NAMALWA (cell line): Measurements from ENCODE around the gene PSPH.
"Not testable (repeated sequence)": the region's sequence is repeated elsewhere in the genome, so short reads cannot be mapped to it uniquely, and the experiment has no call there.

Experiments used
- DNase-seq: peaks from one replicate; pipeline ENCODE4 v3.0.0-alpha.2; 2015; ENCODE audit warnings: low spot score

The PSPH gene

DNA sequence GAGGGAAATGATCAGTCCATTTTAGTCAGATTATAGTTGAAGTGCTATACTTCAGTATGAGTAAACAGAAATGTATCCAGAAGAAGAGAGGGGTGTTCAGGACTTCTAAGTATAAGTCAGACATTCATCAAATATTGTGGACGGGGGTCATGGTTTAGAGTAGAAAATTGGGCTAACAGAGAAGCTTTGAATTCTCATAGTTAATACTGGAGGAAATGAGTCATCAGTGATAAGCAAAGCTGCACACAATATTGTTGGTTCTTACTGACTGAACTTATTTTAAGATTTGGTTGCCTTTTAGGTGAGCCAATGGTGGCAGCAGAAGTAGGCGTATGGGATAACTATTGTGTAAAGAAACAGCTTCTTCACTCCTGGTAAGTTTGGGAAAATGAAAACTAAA, 11.1 kb upstream of the PSPH start:
- no peak for DNase-seq

DNA sequence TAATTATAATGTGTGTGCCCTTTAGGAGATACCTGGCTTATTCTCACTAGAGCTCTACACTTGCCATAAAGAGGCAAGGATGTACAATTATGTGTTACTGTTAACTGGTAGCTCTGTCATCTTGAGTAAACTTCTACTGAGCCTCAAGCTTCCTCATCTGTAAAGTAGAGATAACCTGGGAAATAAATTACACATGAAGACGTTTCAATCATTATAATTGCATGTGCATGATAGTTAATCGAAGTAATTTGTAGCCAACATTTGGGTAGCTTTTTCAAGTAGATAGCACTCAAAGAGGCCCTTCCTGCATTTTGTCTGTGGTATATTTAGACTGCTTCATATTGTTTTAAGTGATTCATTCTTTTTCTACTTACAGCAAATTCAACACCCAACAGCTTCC, 2.7 kb upstream of the PSPH start:
- DNase-seq: no peak

DNA sequence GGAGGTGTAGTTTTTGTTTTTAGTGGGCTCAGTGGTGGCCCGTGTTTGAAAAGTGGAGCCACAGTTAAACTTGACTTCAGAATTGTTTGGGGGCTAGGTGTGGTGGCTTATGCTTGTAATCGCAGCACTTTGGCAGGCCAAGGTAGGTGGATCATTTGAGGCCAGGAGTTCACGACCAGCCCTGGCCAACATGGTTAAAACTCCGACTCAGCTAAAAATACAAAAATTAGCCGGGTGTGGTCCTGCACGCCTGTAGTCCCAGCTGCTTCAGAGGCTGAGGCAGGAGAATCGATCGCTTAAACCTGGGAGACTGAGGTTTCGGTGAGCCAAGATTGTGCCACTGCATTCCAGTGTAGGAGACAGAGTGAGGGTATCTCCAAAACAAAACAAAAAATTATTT, 2.1 kb upstream of the PSPH start:
- no peak for DNase-seq

DNA sequence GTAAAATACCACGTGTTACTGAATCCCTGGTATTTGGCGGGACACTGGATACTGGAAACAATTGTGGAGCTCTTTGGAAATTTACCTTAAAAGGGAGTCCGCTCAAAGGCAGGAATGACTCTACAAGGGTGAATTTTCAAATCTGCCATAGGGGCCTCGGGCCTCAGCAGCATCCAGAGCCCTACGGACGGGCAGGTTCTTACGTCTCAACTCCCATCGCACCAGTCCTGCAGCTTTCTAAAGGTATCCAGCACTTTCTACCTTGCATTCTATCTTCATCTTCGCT, 248 bp downstream of the PSPH start:
- no peak for DNase-seq

DNA sequence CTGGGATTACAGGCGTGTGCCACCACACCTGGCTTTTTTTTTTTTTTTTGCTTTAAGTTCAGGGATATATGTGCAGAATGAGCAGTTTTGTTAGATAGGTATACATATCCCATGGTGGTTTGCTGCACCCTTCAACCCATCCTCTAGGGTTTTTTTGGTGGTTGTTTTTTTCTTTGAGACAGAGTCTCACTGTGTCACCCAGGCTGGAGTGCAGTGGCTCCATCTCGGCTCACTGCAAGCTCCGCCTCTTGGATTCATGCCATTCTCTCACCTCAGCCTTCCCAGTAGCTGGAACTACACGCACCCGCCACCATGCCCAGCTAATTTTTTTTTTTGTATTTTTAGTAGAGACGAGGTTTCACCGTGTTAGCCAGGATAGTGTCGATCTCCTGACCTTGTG, 2.5 kb downstream of the PSPH start:
- DNase-seq: not testable (repeated sequence)

DNA sequence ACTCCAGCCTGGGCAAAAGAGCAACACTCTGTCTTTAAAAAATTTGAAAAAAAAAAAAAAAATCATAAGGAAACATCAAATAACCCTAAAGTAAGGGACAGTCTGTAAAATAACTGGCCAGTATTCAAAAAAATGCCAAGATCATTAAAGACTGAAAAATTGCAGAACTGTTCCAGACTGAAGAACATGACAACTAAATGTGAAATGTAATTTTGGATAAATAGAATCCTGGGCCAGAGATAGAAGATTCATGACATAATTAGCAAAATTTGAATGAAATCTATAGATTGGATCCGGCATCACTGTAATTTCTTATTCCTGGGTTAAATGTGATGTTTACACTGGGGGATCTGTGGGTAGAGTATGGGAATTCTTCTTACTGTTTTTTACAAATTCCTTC, 3.0 kb downstream of the PSPH start:
- no peak for DNase-seq

DNA sequence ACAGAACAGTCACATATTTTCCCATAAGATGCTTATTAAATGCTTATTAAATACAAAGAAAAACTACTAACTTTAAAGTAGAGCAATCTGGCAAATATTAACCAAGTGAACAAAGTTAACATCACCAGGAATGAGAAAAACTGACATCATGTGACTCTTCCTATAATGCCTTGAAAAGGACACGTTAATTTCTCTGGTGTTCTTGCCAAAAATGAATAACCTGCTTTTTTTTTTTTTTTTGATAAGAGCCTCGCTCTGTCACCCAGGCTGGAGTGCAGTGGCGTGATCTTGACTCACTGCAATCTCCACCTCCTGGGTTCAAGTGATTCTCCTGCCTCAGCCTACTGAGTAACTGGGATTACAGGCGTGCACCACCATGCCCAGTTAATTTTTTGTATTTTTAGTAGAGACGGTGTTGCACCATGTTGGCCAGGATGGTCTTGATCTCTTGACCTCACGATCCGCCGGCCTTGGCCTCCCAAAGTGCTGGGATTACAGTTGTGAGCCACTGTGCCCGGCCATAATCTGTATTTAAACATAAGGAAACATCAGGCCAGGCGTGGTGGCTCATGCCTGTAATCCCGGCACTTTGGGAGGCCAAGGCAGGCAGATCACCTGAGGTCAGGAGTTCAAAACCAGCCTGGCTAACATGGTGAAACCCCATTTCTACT, 3.7 kb downstream of the PSPH start:
- DNase-seq: not testable (repeated sequence)

DNA sequence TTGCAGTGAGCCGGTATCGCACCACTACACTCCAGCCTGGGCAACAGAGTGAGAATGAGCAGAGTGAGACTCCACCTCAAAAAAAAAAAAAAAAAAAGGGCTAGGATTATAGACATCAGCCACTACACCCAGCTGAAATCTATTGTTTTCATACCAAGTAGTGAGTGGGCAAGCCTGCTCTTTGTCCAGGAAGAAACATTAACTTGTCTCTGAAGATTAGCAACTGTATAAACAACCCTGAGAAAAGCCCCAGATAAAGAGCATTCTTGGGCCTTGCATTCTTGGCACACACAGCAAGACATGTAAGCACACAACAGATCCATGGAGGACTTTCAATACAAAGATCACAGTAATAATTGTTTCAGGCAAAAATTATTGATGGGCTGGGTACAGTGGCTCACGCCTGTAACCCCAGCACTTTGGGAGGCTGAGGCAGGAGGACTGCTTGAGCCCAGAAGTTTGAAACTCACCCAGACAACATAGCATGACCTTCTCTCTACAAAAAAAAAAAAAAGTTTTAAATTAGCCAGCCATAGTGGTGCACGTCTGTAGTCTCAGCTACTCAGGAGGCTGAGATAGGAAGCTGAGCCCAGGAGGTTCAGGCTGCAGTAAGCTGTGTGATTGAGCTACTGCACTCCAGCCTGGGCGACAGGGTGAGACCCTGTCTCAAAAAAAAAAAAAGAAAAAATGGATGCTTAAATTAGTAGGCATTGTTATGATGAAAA, 4.4 kb downstream of the PSPH start:
- DNase-seq: no peak

DNA sequence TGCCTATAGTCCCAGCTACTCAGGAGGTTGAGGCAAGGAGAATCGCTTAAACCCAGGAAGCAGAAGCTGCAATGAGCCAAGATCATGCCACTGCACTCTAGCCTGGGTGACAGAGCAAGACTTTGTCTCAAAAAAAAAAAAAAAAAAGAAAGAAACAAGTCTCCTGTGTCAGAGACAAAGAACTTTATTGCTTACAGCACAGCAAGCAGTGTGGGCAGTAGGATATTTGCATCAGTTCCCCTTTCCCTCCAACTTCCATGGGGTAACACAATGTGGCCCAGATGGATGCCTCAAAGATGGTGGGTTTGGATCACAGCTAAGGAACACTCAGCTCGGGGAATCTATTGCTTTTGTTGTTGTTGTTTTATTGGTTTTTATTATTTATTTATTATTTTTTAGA, 5.5 kb downstream of the PSPH start:
- not testable (repeated sequence) for DNase-seq

DNA sequence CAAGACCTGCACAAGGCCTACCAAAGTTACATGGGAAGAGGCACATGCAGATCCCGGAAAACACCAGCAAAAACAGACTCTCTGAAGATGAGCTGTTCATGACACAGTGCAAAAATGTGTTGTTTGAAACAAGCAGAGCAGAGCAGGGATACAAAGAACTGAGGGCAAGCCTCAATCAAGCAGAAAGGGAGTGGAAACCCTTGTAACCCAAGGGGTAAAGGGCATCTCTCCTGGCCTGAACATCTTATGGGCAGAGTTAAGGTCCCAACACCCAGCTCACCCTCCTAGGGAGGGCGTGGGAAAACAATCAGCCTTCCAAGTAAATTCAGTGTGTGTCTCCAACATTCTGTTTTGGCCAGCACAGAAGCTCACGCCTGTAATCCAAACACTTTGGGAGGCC, 10.5 kb downstream of the PSPH start:
- no peak for DNase-seq

DNA sequence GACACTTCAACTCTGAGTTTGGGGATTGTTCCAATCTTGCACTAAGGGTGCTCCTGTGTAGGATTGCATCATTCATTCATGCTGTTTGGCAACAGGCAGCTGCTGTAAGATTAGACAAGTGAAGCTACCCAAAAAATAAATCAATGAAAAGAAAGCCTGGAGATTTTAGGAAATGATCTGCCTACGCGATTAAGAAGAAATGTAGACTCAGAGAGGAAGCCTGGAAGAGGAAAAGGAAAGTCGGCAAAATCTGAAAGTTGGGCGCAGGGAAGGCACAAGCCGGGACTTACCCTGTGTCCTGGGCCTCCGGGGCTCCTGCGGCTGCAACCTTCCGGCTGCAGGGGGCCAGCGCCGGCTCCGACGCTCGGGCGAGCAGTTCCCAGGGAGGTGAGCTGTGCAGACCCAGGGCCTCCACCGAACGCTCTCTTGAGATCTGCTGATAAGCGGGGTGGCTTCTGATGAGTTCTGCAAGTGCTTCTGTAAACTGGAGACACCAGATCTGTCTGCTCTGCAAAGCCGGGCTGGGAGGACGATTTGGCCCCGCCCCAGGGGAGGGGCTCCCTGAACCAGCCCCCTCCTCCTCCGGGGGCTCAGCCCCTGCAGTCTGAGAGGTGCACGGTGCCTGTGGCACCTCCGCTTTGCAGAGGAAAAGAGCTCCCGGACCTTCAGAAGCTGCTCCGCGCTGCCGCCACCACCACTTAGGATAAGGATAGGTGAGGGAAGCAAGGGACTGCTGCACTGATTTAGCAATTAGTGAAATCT, 17.4 kb downstream of the PSPH start:
- DNase-seq: peak; percentile 96

DNA sequence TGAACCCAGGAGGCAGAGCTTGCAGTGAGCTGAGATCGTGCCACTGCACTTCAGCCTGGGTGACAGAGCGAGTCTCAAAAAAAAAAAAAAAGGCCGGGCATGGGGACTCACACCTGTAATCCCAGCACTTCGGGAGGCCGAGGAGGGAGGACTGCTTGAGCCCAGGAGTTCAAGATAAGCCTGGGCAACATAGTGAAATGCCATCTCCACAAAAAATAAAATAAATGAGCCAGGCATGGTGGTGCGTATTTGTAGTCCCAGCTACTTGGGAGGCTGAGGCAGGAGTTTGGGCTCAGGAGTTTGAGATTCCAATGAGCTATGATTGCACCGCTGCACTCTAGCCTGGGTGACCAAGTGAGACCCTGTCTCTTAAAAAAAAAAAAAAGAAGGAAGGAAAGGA, 18.7 kb downstream of the PSPH start:
- DNase-seq: not testable (repeated sequence)

DNA sequence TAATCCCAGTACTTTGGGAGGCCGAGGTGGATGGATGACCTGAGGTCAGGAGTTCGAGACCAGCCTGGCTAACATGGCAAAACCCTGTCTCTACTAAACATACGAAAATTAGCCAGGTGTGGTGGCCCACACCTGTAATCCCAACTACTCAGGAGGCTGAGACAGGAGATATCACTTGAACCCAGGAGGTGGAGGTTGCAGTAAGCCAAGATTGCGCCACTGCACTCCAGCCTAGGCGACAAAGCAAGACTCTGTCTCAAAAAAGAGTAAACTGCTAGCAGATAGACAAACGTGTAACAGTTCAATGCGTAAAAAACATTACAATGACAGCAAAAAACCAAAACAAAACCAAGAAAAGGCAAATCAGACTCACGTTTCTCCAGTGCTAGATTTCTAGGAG, 19.7 kb downstream of the PSPH start:
- not testable (repeated sequence) for DNase-seq

DNA sequence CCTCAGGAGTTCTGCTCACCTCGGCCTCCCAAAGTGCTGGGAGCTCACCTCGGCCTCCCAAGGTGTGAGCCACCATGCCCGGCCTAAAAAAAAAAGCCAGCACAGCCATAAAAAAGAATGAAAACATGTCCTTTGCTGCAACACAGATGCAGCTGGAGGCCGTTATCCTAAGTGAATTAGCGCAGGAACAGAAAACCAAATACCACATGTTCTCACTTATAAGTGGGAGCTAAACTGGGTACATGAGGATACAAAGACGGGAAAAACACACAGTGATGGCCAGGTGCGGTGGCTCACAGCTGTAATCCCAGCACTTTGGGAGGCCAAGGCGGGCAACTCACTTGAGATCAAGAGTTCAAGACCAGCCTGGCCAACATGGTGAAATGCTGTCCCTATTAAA, 20.9 kb downstream of the PSPH start:
- DNase-seq: no peak

DNA sequence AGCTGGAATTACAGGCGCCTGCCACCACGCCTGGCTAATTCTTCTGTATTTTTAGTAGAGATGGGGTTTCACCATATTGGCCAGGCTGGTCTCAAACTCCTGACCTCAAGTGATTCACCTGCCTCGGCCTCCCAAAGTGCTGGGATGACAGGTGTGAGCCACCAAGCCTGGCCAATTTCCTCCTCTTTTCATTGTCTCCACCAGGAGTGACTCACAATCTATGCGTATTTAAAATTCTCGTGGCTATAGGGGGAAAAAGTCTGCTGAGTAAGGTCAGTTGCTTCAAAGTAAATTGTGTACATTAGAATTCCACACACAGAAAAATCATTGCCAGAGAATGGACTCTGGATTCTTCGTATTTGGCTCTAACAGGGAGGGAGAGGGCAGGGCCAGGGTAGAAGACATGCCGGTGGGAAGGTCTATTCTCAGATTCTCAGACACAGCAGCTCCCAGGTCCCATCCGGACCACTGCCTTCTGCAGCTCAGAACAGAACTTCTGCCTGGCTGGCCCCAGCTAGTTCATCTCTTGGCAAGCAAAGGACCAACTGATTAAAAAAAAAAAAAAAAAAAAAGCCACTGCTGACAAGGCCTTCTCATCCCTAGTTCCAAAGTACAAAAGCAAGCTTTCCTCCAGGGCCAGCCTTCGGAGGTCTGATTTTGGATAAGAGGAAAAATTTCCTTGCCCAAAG, 22.2 kb downstream of the PSPH start:
- DNase-seq: no peak

DNA sequence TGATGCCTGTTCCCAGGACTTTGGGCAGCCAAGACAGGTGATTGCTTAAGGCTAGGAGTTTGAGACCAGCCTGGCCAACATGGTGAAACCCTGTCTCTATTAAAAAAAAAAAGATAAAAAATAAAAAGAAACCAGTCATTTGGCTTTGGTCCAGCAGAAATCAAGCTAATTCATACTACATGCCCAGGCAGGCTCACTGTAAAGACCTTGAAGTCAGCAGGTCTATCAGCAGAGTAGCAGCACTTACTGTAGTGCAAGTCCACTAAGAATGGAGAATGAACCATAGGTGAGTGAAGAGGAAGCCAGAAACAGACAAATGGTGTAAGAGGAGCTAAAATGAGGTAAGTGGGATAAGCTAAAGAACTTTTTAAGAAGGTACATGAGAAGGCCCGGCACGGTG, 24.7 kb downstream of the PSPH start:
- no peak for DNase-seq

DNA sequence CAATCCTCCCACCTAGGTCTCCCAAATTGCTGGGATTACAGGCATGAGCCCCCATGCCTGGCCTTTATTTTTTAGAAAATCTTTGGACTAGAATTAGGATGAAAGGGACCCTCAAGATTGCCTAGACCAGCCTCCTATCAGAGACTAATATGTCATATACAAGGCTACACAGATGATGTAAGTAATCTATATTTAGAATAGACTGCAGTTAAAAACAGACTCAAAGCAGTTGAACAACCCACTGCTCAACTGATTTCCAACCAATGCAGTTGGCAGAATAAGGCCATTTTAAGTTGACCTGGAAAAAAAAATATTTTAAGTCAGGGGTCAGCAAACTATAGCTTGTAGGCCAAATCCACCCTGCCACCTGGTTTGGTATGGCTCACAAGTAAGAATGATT, 27.7 kb downstream of the PSPH start:
- DNase-seq: peak; percentile 23

DNA sequence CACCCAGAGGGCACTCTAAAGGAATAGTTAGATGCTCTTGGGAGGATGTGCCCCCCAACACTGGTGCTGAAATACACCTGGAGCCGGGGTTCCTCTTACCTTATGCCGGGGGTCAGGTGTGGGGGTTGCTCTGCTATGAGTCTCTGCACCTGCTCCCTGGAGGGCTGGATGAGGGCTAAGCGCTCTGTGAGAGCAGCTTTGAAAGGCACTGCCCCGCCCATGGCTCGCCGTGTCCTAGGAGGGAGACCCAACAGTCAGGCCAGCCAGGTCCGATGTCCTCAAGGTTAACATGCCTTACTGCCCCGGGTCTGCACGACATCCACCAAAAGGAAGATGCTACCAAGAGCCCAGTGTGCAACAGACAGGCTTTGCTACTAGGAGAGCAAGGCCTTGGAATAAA, 31.7 kb downstream of the PSPH start:
- no peak for DNase-seq

DNA sequence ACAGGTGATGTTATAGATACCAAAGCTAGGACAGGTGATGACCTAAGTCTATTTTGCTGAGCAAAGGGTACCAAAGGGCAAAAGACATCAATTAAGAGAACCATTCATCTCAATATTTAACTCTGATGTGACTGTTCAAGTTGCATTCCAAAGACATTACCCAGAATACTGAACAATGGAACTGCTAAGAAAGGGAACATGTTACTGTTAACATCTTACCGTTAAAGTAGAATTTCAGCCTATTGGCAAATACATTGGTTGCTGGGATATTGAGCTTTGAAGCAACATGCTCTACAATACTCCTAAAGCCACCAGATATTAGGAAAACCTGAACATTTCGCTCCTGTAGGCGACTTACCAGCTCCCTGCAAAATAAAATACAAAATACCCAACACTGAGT, 34.2 kb downstream of the PSPH start:
- DNase-seq: not testable (repeated sequence)

DNA sequence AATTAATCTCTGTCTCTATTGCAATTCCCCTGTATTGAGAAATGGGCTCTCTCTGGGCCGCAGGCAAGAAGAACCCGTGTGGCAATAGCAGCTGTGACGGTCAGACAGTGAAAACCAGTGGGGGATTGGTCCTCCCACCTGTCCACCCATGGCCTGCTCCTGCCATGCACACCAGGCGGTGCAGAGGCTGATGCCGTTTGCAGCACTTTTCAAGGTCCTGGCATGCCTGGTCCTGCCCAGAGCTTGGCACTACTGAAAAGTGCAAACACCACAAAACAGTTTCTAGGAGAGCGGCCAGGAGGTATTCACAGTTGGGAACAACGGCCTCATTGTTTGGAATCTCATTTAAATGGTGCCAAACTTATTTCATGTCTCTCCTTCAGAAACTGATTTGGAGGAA, 41.5 kb downstream of the PSPH start:
- DNase-seq: no peak

DNA sequence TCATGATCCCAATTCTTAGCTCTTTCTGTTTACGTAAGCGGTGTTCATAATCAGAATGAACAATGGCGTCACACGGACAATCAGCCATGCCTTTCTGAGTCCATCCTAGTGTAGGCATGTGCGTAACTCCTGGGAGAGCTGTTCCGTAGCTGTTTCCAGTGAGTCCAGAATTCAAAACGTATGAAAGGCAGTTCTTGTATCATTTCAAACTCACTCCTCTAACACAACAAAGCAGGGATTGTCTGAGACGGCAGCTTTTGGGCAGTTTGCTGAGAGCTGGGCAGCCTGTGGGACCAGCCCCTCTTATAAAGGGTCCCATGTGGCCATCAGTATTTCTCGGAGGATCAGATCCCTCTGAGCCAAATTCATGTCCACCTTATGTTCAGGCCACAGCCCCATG, 43.4 kb downstream of the PSPH start:
- no peak for DNase-seq

DNA sequence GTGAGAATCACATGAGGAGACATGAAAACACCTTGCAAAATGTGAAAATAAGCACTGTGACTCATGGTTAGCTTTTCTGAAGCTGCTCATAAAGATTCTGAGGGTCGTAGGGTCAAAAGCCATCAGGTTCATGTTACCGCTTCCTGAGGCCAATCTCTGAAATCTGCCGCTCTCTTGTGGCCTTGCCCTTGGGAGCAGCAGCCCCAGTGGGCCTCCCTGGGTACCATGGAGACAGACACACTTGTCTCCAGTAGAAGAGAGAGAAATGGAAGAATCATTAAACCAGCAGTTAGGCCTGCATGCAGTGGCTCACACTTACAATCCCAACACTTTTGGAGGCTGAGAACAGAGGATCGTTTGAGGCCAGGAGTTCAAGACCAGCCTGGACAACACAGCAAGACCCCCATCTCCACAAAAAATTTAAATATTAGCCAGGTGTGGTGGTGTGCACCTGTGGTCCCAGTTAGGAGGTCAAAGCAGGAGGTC, 44.0 kb downstream of the PSPH start:
- DNase-seq: no peak

DNA sequence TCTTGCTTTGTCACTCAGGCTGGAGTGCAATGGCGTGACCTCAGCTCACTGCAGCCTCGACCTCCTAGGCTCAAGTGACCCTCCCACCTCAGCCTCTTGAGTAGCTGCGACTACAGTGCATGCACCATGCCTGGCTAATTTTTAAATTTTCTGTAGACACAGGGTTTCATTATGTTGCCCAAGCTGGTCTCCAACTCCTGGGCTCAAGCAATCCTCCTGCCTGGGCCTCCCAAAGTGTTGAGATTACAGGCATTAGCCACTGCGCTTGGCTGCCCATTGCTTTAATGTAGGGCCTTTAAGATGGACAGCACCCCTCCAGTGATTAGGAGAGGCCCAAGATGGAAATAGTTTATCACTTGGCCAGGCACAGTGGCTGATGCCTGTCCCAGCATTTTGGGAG, 47.5 kb downstream of the PSPH start:
- DNase-seq: no peak
